Esophagus squamous epithelium (tissue), 5 donors: ENCODE results near the gene ZCCHC24. TPM values are rescaled to one million over a fixed set of nuclear protein-coding genes. Genes with fewer than 3 reads are reported as not detected.
A peak's percentile ranks its signal among the peaks of the same experiment; 100 is the strongest.

Experiments used
- DNase-seq: peaks from one replicate; lab custom pipeline; 2025; lab: John Stamatoyannopoulos, UW
- H3K27ac ChIP-seq, 4 donors: fragments of 200-600 bp; sonication (generic); one replicate each; pipeline ENCODE4 v1.5.1; 2016 to 2019; ENCODE audit warnings: mild to moderate bottlenecking in 1 of 4
- H3K27me3 ChIP-seq, 4 donors: fragments of 200-600 bp; sonication (generic); 1 replicate in 3 of 4; 2 replicates in 1 of 4; pipeline versions ENCODE4 v1.5.1 to v1.6.0; 2017 to 2021; ENCODE audit warnings: antibody characterized with exemption in 1 of 4
- H3K36me3 ChIP-seq, 3 donors: fragments of 200-600 bp; sonication (generic); one replicate each; pipeline ENCODE4 v1.5.1; 2016 to 2019
- H3K4me1 ChIP-seq, 3 donors: fragments of 200-600 bp; sonication (generic); one replicate each; pipeline ENCODE4 v1.5.1; 2017 to 2019
- H3K4me3 ChIP-seq, 4 donors: fragments of 200-600 bp; sonication (generic); 1 replicate in 3 of 4; 2 replicates in 1 of 4; pipeline ENCODE4 v1.5.1; 2016 to 2019; ENCODE audit warnings: mild to moderate bottlenecking in 2 of 4, moderate library complexity in 1 of 4
- H3K9me3 ChIP-seq, 3 donors: fragments of 200-600 bp; sonication (generic); one replicate each; pipeline ENCODE4 v1.5.1; 2016 to 2019
- POLR2A ChIP-seq, 4 donors: fragments of 450-650 bp; IDR thresholded peaks; one replicate each; pipeline ENCODE4 v1.6.1; 2017; ENCODE audit warnings: antibody characterized with exemption in 4 of 4, mild to moderate bottlenecking in 4 of 4, moderate library complexity in 3 of 4
- WGBS, 2 donors: methylation state at CpG; one replicate each; pipeline ENCODE4 v1.1.5; 2018; 5-methylcytosine and 5-hydroxymethylcytosine counted together
- intact Hi-C: fragments of 100-400 bp; cut with DNase I; formaldehyde crosslinking; loops from one replicate; pipeline ENCODE4 v1.15.0; 2022
- total RNA-seq, 4 donors: library from RNA; depleted of rRNA; stranded (reverse); fragments of >200 nt; gene quantifications; one replicate each; pipeline ENCODE4 v1.1.0, GENCODE V29; 2016
- TF ChIP-seq, protein P1 (sequence below), 6 experiments: fragments of 450-650 bp in 4 of 6; fragments of 200-600 bp in 2 of 6; sonication (generic) in 2 of 6; IDR thresholded peaks; one replicate each; pipeline ENCODE4 v1.5.1; 2016 to 2019; ENCODE audit warnings: antibody characterized with exemption in 6 of 6, mild to moderate bottlenecking in 4 of 6, moderate library complexity in 4 of 6
- donor health status: DM: yes; HTN: yes; CAD: no.

ZCCHC24 gene
- total RNA-seq, 4 donors from 2014 or later, result 2.2 to 26.1 (median 6.4) TPM

DNA sequence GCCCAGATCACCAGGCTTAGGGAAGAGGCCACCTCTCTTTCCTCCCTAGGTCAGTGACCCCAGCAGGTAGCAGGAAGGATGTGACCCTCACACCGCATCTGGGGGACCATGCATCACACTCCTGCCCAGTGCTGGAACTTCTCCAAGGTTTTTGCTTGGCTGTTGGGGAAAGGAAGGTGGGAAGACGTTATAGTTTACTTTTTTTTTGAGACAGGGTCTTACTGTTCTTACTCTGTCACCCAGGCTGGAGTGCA, 8.6 kb downstream of the ZCCHC24 start:
- no peak for DNase-seq
- peak overlapping the region in 3 of 4 donors; percentile 87 to 96 (median 92) for H3K27ac ChIP-seq
- TF ChIP-seq, protein P1, sequence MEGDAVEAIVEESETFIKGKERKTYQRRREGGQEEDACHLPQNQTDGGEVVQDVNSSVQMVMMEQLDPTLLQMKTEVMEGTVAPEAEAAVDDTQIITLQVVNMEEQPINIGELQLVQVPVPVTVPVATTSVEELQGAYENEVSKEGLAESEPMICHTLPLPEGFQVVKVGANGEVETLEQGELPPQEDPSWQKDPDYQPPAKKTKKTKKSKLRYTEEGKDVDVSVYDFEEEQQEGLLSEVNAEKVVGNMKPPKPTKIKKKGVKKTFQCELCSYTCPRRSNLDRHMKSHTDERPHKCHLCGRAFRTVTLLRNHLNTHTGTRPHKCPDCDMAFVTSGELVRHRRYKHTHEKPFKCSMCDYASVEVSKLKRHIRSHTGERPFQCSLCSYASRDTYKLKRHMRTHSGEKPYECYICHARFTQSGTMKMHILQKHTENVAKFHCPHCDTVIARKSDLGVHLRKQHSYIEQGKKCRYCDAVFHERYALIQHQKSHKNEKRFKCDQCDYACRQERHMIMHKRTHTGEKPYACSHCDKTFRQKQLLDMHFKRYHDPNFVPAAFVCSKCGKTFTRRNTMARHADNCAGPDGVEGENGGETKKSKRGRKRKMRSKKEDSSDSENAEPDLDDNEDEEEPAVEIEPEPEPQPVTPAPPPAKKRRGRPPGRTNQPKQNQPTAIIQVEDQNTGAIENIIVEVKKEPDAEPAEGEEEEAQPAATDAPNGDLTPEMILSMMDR (IDR thresholded peaks at IDR 0.05), result no peak
- TF ChIP-seq POLR2A (IDR thresholded peaks at IDR 0.05), result no peak
- H3K4me3 ChIP-seq, result no peak overlapping the region
- H3K4me1 ChIP-seq, result peaks cover 29 to 100% (median 64%) of the 10 kb centered on the region in 3 donors
- WGBS, 2 donors, result 21 to 38% methylated on average over 1 to 2 of the region's 2 CpGs
- no peaks in the 10 kb centered on the region for H3K9me3 ChIP-seq
- intact Hi-C loops, result no loop called here
- peaks cover 0 to 6% (median 0%) of the 10 kb centered on the region in 3 donors for H3K36me3 ChIP-seq
- H3K27me3 ChIP-seq, result no peaks in the 10 kb centered on the region

DNA sequence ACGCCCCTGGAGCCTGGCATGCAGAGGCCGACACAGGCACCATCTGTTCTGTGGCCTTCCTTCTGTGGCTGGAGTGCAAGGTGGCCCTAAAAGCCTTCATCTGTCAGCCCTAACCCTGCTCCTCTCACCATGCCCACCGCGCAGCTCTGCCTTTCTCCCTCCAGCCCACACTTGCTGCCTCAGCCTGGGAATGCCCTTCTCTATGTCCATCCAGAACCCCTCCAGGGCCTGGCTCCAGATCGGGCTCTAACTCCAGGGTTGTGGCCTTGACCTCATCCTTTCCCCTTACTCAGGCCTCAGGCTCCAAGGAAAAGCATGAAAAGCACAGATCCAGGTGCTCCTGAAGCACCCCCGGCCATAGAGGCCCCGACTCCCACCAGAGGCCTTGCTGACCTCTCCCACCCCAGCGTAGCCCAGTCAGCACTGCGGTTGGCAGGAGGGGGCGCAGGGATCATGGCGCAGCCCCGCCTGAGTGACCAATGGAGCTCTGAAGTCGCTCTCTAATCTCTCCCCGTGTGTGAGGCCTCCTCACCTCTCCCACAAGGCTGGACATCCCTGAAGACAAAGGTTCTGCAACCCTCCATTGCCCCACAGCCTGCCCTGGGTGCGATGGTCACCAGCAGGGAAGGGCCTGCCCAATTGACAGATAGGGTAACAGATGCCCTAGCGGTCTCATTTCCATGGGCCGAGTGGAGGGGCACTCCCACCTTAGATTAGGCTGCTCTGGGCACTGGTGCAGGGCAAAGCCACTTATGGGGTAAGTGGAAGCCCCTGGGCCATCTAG, 9.2 kb downstream of the ZCCHC24 start:
- H3K36me3 ChIP-seq, result peaks cover 0 to 8% (median 0%) of the 10 kb centered on the region in 3 donors
- H3K9me3 ChIP-seq, result no peaks in the 10 kb centered on the region
- peaks cover 29 to 100% (median 64%) of the 10 kb centered on the region in 3 donors for H3K4me1 ChIP-seq
- no peaks in the 10 kb centered on the region for H3K27me3 ChIP-seq
- TF ChIP-seq, protein P1 (IDR thresholded peaks at IDR 0.05), result no peak
- TF ChIP-seq POLR2A (IDR thresholded peaks at IDR 0.05), result no peak
- H3K4me3 ChIP-seq, result no peak overlapping the region
- 88 to 92% methylated on average over 4 to 6 of the region's 17 CpGs for WGBS, 2 donors
- intact Hi-C loops, result no loop called here
- H3K27ac ChIP-seq, result peak overlapping the region; percentile 64 to 96 (median 90)
- no peak for DNase-seq

DNA sequence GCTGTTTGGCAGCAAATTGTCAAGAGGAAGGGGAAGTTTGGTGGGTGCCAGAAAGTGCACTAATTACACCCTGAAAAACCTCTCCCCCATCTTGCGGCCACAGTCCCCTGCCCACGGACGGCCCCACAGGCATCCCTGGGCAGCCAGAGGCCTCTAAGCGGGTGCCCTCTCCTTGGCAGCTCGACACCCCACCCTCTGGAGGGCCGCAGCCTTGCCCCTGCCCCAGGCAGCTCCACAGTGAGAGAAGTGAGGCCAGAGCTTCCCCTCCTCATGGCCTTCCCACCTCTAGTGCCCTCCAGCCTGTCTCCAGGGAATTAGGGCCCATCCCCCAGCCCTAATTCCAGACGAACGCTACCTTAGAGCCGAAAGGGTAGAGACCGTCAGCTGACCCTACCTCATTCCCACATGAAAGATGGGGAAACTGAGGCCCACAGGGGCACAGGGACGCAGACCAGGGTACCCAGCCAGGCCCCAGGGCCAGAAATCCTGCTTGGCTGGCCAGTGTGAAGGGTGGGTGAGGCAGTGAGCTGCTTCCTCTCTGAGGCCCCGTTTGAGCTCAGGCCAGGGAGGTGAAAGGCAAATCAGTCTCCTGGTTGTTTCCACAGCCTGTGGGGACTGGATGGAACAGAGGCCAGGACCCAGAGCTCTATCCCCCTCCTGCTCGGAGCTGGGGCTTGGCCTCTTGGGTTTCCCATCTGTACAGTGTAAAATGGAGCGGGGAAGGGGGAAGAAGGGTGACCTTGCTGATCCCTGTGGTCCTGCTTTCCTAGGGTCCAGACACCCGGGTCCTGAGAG, 10.0 kb downstream of the ZCCHC24 start:
- H3K36me3 ChIP-seq, result peaks cover 0 to 15% (median 0%) of the 10 kb centered on the region in 3 donors
- intact Hi-C loops, result no loop called here
- H3K9me3 ChIP-seq, result no peaks in the 10 kb centered on the region
- H3K27me3 ChIP-seq, result no peaks in the 10 kb centered on the region
- H3K4me3 ChIP-seq, result peak overlapping the region in 2 of 4 donors; percentile 1 to 41
- 20 to 75% methylated on average over 1 to 7 of the region's 15 CpGs for WGBS, 2 donors
- H3K27ac ChIP-seq, result peak overlapping the region; percentile 64 to 96 (median 90)
- no peak for DNase-seq
- peaks cover 29 to 100% (median 61%) of the 10 kb centered on the region in 3 donors for H3K4me1 ChIP-seq
- TF ChIP-seq, protein P1 (IDR thresholded peaks at IDR 0.05), result no peak
- TF ChIP-seq POLR2A (IDR thresholded peaks at IDR 0.05), result no peak

DNA sequence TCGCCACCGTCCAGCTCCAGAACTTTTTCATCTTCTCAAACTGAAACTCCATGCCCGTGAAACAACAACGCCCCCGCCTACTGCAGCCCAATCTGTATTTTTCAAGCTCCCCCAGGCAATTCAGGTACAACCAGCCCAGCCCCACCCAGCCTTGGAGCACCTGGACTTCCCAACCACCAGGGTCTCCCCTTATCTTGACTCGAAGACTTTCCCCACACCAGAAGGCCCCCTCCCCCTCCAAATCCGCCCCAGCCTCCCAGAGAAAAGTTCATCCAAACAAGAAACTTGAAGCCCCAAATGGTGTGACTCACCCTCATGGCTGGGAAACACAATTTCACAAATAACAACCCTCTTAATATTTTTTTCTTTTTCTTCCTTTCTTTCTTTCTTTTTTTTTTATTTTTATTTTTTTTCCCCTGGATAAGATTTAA, 10.6 kb downstream of the ZCCHC24 start:
- peaks cover 29 to 94% (median 61%) of the 10 kb centered on the region in 3 donors for H3K4me1 ChIP-seq
- peaks cover 0 to 19% (median 0%) of the 10 kb centered on the region in 3 donors for H3K36me3 ChIP-seq
- DNase-seq, result no peak
- H3K27ac ChIP-seq, result peak overlapping the region; percentile 64 to 96 (median 90)
- H3K9me3 ChIP-seq, result no peaks in the 10 kb centered on the region
- 45 to 65% methylated on average over 7 of the region's 7 CpGs for WGBS, 2 donors
- intact Hi-C loops, result no loop called here
- H3K27me3 ChIP-seq, result no peaks in the 10 kb centered on the region
- TF ChIP-seq, protein P1 (IDR thresholded peaks at IDR 0.05), result no peak
- TF ChIP-seq POLR2A (IDR thresholded peaks at IDR 0.05), result no peak
- peak overlapping the region in 1 of 4 donors; percentile 38 for H3K4me3 ChIP-seq
